WTC11 (cell line): Measurements from ENCODE around the gene HACE1. TPM values are rescaled to one million over a fixed set of nuclear protein-coding genes. Genes with fewer than 3 reads are reported as not detected.

Source experiments
- ATAC-seq: fragments of 200-7000 bp; cut with Tn5 transposase; 2 replicates; pipeline ENCODE4 v1.10.0; 2021; ENCODE audit warnings: mild to moderate bottlenecking, moderate library complexity
- CTCF ChIA-PET: fragments of 300-600 bp; sonication (Branson Sonifier 250); formaldehyde crosslinking; loops from one replicate; lab custom pipeline; 2021; ENCODE audit warnings: antibody characterized with exemption; lab: Charles Lee
- POLR2A ChIA-PET: fragments of 350-600 bp; sonication (Branson Sonifier 250); formaldehyde crosslinking; loops from one replicate; lab custom pipeline; 2021; ENCODE audit warnings: antibody characterized with exemption; lab: Charles Lee
- DNase-seq: peaks from one replicate; pipeline ENCODE4 v3.0.0; 2021; ENCODE audit warnings: low spot score
- H3K27ac Mint-ChIP-seq: 2 replicates; pipeline ENCODE4 v1.8.0; 2021; ENCODE audit warnings: mixed read lengths
- H3K27me3 Mint-ChIP-seq: 2 replicates; pipeline ENCODE4 v1.8.0; 2021; ENCODE audit warnings: low read depth, mild to moderate bottlenecking, moderate library complexity, mixed read lengths
- H3K36me3 Mint-ChIP-seq: 2 replicates; pipeline ENCODE4 v1.8.0; 2021; ENCODE audit warnings: mixed read lengths
- H3K4me1 Mint-ChIP-seq: 2 replicates; pipeline ENCODE4 v1.8.0; 2022; ENCODE audit warnings: mixed read lengths
- H3K4me3 Mint-ChIP-seq: 2 replicates; pipeline ENCODE4 v1.8.0; 2021; ENCODE audit warnings: mild to moderate bottlenecking, moderate library complexity, mixed read lengths
- H3K9me3 Mint-ChIP-seq: 2 replicates; pipeline ENCODE4 v1.8.0; 2021; ENCODE audit warnings: mixed read lengths
- EMX1 ChIP-seq: fragments of 250-450 bp; sonication (Bioruptor Pico); IDR thresholded peaks from 2 replicates; pipeline ENCODE4 v1.8.0; 2021; ENCODE audit warnings: mild to moderate bottlenecking
- IRF2 ChIP-seq: sonication (generic); formaldehyde crosslinking; IDR thresholded peaks from 2 replicates; pipeline ENCODE4 v1.8.0; 2022; ENCODE audit warnings: low read depth, missing genetic modification reagents, borderline replicate concordance
- JUN ChIP-seq: sonication (generic); formaldehyde crosslinking; IDR thresholded peaks from 2 replicates; pipeline ENCODE4 v1.8.0; 2023; ENCODE audit warnings: mild to moderate bottlenecking, missing genetic modification reagents
- NFATC4 ChIP-seq: fragments of 250-450 bp; sonication (Bioruptor Pico); IDR thresholded peaks from 2 replicates; pipeline ENCODE4 v1.9.0; 2021; ENCODE audit warnings: mild to moderate bottlenecking
- NFYB ChIP-seq: sonication (generic); formaldehyde crosslinking; conservative IDR thresholded peaks from 2 replicates; pipeline ENCODE4 v1.8.0; 2022; ENCODE audit warnings: low read depth, missing genetic modification reagents
- SOX15 ChIP-seq: fragments of 250-450 bp; sonication (Bioruptor Pico); IDR thresholded peaks from 2 replicates; pipeline ENCODE4 v1.9.0; 2021; ENCODE audit warnings: mild to moderate bottlenecking
- SP1 ChIP-seq: sonication (generic); formaldehyde crosslinking; conservative IDR thresholded peaks from 2 replicates; pipeline ENCODE4 v1.8.1; 2022; ENCODE audit warnings: missing genetic modification reagents
- ZNF263 ChIP-seq: sonication (generic); formaldehyde crosslinking; IDR thresholded peaks from 2 replicates; pipeline ENCODE4 v1.8.1; 2022; ENCODE audit warnings: low read depth, mild to moderate bottlenecking, moderate library complexity, missing genetic modification reagents
- ZNF317 ChIP-seq: sonication (generic); formaldehyde crosslinking; IDR thresholded peaks from 2 replicates; pipeline ENCODE4 v1.8.1; 2023; ENCODE audit warnings: low read depth, mild to moderate bottlenecking, moderate library complexity, missing genetic modification reagents, borderline replicate concordance
- ZNF423 ChIP-seq: fragments of 250-450 bp; sonication (Bioruptor Pico); IDR thresholded peaks from 2 replicates; pipeline ENCODE4 v2.1.2; 2022; ENCODE audit warnings: mild to moderate bottlenecking, moderate library complexity
- ZNF671 ChIP-seq: fragments of 250-450 bp; sonication (Bioruptor Pico); IDR thresholded peaks from 2 replicates; pipeline ENCODE4 v1.8.0; 2021; ENCODE audit warnings: mild to moderate bottlenecking
- total RNA-seq: library from RNA; stranded (reverse); gene quantifications from 3 replicates; pipeline ENCODE4 v1.2.3, GENCODE V29; 2021
- TF ChIP-seq, protein P1 (sequence below): fragments of 250-450 bp; sonication (Bioruptor Pico); IDR thresholded peaks from 2 replicates; pipeline ENCODE4 v1.9.0; 2021; ENCODE audit warnings: moderate library complexity, mild to moderate bottlenecking, inconsistent platforms, borderline replicate concordance
- TF ChIP-seq, protein P2 (sequence below): sonication (generic); formaldehyde crosslinking; IDR thresholded peaks from 2 replicates; pipeline ENCODE4 v1.8.0; 2022; ENCODE audit warnings: mild to moderate bottlenecking, missing genetic modification reagents
- TF ChIP-seq, protein P3 (sequence below): sonication (generic); formaldehyde crosslinking; conservative IDR thresholded peaks from 2 replicates; pipeline ENCODE4 v1.8.1; 2023; ENCODE audit warnings: mild to moderate bottlenecking, low read depth, missing genetic modification reagents, moderate library complexity
- TF ChIP-seq, protein P4 (sequence below): fragments of 200-600 bp; IDR thresholded peaks from 2 replicates; pipeline ENCODE4 v1.8.0; 2022; ENCODE audit warnings: antibody characterized with exemption
- TF ChIP-seq, protein P5 (sequence below): sonication (generic); formaldehyde crosslinking; IDR thresholded peaks from 2 replicates; pipeline ENCODE4 v1.8.0; 2022; ENCODE audit warnings: mild to moderate bottlenecking, missing genetic modification reagents
- TF ChIP-seq, protein P6 (sequence below): sonication (generic); formaldehyde crosslinking; IDR thresholded peaks from 2 replicates; pipeline ENCODE4 v1.8.0; 2023; ENCODE audit warnings: mild to moderate bottlenecking, missing genetic modification reagents
- TF ChIP-seq, protein P7 (sequence below): fragments of 250-450 bp; sonication (Bioruptor Pico); IDR thresholded peaks from 2 replicates; pipeline ENCODE4 v2.1.2; 2022; ENCODE audit warnings: mild to moderate bottlenecking, moderate library complexity
- TF ChIP-seq, protein P8 (sequence below): sonication (generic); formaldehyde crosslinking; IDR thresholded peaks from 2 replicates; pipeline ENCODE4 v1.8.1; 2022; ENCODE audit warnings: mild to moderate bottlenecking, missing genetic modification reagents, moderate library complexity, borderline replicate concordance

Gene HACE1
- total RNA-seq, 1 experiment from 2014 or later: 18.1 TPM

DNA sequence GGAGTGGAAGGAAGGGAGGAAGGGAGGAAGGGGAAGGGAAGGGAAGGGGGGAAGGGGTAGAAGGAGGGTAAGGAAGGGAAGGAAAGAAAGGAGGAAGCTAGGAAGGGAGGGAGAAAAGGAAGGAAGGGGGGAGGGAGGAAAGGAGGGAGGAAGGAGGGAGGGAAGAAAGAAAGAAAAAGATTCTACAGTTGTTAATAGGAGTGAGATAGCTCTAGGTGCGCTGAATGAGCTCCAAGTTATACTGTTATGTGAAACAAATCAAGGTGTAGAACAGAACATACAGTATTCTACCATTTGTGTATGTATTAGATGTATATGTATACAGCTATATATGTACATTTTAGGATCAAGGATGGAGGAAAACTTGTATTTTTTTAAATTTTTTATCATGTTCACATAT lies 167.7 kb downstream of the HACE1 start:
- H3K9me3 Mint-ChIP-seq: no peaks in the 10 kb centered on the region
- TF ChIP-seq, protein P1, sequence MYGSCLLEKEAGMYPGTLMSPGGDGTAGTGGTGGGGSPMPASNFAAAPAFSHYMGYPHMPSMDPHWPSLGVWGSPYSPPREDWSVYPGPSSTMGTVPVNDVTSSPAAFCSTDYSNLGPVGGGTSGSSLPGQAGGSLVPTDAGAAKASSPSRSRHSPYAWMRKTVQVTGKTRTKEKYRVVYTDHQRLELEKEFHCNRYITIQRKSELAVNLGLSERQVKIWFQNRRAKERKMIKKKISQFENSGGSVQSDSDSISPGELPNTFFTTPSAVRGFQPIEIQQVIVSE: no peak
- TF ChIP-seq EMX1 (CRISPR knock-in tag) (no peak), SP1 (no peak)
- TF ChIP-seq, protein P2, sequence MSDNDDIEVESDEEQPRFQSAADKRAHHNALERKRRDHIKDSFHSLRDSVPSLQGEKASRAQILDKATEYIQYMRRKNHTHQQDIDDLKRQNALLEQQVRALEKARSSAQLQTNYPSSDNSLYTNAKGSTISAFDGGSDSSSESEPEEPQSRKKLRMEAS (CRISPR knock-in tag): no peak
- TF ChIP-seq, protein P3, sequence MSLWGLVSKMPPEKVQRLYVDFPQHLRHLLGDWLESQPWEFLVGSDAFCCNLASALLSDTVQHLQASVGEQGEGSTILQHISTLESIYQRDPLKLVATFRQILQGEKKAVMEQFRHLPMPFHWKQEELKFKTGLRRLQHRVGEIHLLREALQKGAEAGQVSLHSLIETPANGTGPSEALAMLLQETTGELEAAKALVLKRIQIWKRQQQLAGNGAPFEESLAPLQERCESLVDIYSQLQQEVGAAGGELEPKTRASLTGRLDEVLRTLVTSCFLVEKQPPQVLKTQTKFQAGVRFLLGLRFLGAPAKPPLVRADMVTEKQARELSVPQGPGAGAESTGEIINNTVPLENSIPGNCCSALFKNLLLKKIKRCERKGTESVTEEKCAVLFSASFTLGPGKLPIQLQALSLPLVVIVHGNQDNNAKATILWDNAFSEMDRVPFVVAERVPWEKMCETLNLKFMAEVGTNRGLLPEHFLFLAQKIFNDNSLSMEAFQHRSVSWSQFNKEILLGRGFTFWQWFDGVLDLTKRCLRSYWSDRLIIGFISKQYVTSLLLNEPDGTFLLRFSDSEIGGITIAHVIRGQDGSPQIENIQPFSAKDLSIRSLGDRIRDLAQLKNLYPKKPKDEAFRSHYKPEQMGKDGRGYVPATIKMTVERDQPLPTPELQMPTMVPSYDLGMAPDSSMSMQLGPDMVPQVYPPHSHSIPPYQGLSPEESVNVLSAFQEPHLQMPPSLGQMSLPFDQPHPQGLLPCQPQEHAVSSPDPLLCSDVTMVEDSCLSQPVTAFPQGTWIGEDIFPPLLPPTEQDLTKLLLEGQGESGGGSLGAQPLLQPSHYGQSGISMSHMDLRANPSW (CRISPR knock-in tag): no peak
- TF ChIP-seq, protein P4, sequence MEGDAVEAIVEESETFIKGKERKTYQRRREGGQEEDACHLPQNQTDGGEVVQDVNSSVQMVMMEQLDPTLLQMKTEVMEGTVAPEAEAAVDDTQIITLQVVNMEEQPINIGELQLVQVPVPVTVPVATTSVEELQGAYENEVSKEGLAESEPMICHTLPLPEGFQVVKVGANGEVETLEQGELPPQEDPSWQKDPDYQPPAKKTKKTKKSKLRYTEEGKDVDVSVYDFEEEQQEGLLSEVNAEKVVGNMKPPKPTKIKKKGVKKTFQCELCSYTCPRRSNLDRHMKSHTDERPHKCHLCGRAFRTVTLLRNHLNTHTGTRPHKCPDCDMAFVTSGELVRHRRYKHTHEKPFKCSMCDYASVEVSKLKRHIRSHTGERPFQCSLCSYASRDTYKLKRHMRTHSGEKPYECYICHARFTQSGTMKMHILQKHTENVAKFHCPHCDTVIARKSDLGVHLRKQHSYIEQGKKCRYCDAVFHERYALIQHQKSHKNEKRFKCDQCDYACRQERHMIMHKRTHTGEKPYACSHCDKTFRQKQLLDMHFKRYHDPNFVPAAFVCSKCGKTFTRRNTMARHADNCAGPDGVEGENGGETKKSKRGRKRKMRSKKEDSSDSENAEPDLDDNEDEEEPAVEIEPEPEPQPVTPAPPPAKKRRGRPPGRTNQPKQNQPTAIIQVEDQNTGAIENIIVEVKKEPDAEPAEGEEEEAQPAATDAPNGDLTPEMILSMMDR: no peak
- TF ChIP-seq, protein P5, sequence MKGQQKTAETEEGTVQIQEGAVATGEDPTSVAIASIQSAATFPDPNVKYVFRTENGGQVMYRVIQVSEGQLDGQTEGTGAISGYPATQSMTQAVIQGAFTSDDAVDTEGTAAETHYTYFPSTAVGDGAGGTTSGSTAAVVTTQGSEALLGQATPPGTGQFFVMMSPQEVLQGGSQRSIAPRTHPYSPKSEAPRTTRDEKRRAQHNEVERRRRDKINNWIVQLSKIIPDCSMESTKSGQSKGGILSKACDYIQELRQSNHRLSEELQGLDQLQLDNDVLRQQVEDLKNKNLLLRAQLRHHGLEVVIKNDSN: no peak
- H3K4me3 Mint-ChIP-seq: no peak overlapping the region
- DNase-seq (no peak), ATAC-seq (no peak)
- ChIA-PET CTCF (interaction anchor here (0.7 to 1.1 kb wide), 2 partner anchors 8 to 9 kb away, joined by 3 to 5 read pairs; no protein-coding TSS in a partner anchor), POLR2A (no interaction called here)
- H3K27ac Mint-ChIP-seq: no peak overlapping the region
- H3K36me3 Mint-ChIP-seq: no peaks in the 10 kb centered on the region
- H3K4me1 Mint-ChIP-seq: peaks cover 13% of the 10 kb centered on the region
- H3K27me3 Mint-ChIP-seq: no peaks in the 10 kb centered on the region

DNA sequence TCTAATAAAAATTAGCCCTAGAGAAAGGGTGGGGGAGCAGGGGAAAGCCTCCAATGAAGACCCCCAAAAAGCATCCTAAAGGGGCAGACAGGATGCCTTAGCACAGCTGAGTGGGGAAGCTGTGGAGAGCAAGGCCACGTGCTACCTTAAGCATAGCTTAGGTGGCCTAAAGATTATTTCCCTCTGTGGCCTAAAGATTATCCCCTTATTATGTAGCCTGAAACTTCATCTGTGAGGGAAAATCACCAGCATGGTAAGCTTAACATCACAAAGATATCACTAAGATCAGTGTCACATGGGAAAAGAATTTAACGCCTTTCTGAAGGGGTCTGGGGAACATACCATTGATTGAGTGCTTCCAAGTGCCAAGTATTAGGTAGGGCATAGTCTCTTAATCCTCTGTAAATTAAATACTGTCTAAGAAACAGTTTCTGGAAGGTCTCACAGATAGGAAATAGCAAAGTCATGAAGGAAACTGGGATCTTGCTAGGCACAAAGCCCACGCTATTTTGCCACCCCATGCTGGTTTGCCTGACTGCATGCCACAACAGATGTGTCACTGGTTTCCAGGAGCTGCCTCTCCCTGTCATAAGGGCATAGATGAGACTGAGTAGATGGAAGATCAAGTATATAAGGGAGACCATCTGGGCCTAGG lies 170.0 kb downstream of the HACE1 start:
- no peaks in the 10 kb centered on the region for H3K9me3 Mint-ChIP-seq
- no peaks in the 10 kb centered on the region for H3K27me3 Mint-ChIP-seq
- no peak overlapping the region for H3K4me3 Mint-ChIP-seq
- peak; percentile 58 for ATAC-seq
- CTCF ChIA-PET: interaction anchor here (1.0 kb wide), 1 partner anchor 10 kb away, joined by 3 read pairs; no protein-coding TSS in a partner anchor
- POLR2A ChIA-PET: interaction anchor here (0.6 kb wide), 1 partner anchor 171 kb away, joined by 3 read pairs; no protein-coding TSS in a partner anchor
- peaks cover 17% of the 10 kb centered on the region for H3K4me1 Mint-ChIP-seq
- no peaks in the 10 kb centered on the region for H3K36me3 Mint-ChIP-seq
- DNase-seq: no peak
- H3K27ac Mint-ChIP-seq: no peak overlapping the region; the same call in 1 of the 2 replicates
- TF ChIP-seq SOX15: no peak
- TF ChIP-seq, protein P6, sequence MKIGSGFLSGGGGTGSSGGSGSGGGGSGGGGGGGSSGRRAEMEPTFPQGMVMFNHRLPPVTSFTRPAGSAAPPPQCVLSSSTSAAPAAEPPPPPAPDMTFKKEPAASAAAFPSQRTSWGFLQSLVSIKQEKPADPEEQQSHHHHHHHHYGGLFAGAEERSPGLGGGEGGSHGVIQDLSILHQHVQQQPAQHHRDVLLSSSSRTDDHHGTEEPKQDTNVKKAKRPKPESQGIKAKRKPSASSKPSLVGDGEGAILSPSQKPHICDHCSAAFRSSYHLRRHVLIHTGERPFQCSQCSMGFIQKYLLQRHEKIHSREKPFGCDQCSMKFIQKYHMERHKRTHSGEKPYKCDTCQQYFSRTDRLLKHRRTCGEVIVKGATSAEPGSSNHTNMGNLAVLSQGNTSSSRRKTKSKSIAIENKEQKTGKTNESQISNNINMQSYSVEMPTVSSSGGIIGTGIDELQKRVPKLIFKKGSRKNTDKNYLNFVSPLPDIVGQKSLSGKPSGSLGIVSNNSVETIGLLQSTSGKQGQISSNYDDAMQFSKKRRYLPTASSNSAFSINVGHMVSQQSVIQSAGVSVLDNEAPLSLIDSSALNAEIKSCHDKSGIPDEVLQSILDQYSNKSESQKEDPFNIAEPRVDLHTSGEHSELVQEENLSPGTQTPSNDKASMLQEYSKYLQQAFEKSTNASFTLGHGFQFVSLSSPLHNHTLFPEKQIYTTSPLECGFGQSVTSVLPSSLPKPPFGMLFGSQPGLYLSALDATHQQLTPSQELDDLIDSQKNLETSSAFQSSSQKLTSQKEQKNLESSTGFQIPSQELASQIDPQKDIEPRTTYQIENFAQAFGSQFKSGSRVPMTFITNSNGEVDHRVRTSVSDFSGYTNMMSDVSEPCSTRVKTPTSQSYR (CRISPR knock-in tag): no peak
- TF ChIP-seq IRF2 (CRISPR knock-in tag): no peak
- TF ChIP-seq ZNF423: no peak
- no peak for TF ChIP-seq ZNF263 (CRISPR knock-in tag)
- TF ChIP-seq JUN (CRISPR knock-in tag): no peak
- TF ChIP-seq, protein P7, sequence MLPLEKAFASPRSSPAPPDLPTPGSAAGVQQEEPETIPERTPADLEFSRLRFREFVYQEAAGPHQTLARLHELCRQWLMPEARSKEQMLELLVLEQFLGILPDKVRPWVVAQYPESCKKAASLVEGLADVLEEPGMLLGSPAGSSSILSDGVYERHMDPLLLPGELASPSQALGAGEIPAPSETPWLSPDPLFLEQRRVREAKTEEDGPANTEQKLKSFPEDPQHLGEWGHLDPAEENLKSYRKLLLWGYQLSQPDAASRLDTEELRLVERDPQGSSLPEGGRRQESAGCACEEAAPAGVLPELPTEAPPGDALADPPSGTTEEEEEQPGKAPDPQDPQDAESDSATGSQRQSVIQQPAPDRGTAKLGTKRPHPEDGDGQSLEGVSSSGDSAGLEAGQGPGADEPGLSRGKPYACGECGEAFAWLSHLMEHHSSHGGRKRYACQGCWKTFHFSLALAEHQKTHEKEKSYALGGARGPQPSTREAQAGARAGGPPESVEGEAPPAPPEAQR (CRISPR knock-in tag): no peak
- TF ChIP-seq ZNF317 (CRISPR knock-in tag): no peak
- TF ChIP-seq ZNF671 (CRISPR knock-in tag): no peak
- TF ChIP-seq, protein P2 (CRISPR knock-in tag): no peak
- no peak for TF ChIP-seq NFATC4
- TF ChIP-seq, protein P8, sequence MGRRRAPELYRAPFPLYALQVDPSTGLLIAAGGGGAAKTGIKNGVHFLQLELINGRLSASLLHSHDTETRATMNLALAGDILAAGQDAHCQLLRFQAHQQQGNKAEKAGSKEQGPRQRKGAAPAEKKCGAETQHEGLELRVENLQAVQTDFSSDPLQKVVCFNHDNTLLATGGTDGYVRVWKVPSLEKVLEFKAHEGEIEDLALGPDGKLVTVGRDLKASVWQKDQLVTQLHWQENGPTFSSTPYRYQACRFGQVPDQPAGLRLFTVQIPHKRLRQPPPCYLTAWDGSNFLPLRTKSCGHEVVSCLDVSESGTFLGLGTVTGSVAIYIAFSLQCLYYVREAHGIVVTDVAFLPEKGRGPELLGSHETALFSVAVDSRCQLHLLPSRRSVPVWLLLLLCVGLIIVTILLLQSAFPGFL (CRISPR knock-in tag): no peak
- TF ChIP-seq, protein P4: no peak
- TF ChIP-seq NFYB (CRISPR knock-in tag): no peak
